ENCODE results near the gene CRMP1.

CRMP1 gene

DNA sequence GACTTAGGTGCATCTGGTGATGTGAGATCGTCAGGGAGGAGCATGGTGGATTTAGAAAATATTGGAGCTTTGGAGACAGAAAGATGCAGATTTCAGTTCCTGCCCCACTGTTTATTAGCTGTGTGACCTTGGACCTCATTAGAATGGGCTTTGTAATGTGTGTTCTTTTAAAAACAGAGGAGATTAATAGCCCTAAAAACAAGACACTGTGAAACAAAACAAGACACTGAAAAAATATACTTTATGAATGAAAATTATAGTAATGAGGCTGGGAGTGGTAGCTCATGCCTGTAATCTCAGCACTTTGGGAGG is 102.4 kb downstream of the CRMP1 start:
- DNase-seq: no peak
- Histone ChIP-seq H3K4me3 (ENCODE audit: control insufficient read depth in 1 of 7, extremely low read depth in 1 of 7, insufficient read depth in 4 of 7, low read depth in 2 of 7, low read length in 6 of 7) (no peak overlapping the region), H3K9me3 (ENCODE audit: control extremely low read depth in 1 of 5, control insufficient read depth in 4 of 5, insufficient read depth in 2 of 5, low read depth in 1 of 5, low read length in 4 of 5) (no peaks in the 10 kb centered on the region), H3K27me3 (replicated peaks in 2 of 5; ENCODE audit: control insufficient read depth in 4 of 5, insufficient read depth in 5 of 5, low read length in 4 of 5) (no peaks in the 10 kb centered on the region), H3K27ac (ENCODE audit: insufficient read depth in 1 of 2, low read depth in 1 of 2, low read length in 2 of 2, poor library complexity in 1 of 2, severe bottlenecking in 2 of 2) (no peak overlapping the region), H3K4me1 (ENCODE audit: control extremely low read depth in 1 of 4, control insufficient read depth in 4 of 4, insufficient read depth in 4 of 4, low read length in 3 of 4) (no peaks in the 10 kb centered on the region), H3K36me3 (ENCODE audit: control insufficient read depth in 4 of 4, insufficient read depth in 4 of 4, low read length in 3 of 4) (peaks cover 0 to 2% (median 0%) of the 10 kb centered on the region in 4 experiments)
- ChIA-PET POLR2A (no interaction called here), CTCF (interaction anchor here (0.8 to 1.8 kb wide), 6 partner anchors 14 to 1121 kb away, joined by 3 to 6 read pairs (median 3); no protein-coding TSS in a partner anchor)
- 100% methylated on average over 1 of the region's 1 CpG for WGBS (ENCODE audit: insufficient coverage)

DNA sequence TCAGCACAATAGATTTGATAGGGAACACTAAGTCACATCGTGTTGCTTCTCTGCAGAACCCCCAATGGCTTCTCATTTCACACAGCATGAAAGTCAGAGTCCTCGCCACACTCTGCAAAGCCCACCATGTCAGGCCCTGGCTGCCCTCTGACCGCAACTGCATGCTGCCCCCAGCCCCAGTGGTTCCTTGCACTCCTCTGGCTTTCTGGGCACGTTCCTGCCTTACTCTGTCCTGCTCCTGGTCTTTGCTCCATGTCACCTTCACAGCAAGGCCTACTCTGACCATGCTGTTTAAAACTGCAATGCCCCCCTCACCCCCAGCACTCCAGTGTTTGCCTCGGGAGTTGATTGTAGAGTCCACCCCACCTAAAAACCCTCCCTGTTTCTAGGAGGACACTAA is 103.7 kb downstream of the CRMP1 start:
- H3K4me1 ChIP-seq (ENCODE audit: control extremely low read depth in 1 of 4, control insufficient read depth in 4 of 4, insufficient read depth in 4 of 4, low read length in 3 of 4): no peaks in the 10 kb centered on the region
- H3K27me3 ChIP-seq (replicated peaks in 2 of 5; ENCODE audit: control insufficient read depth in 4 of 5, insufficient read depth in 5 of 5, low read length in 4 of 5): no peaks in the 10 kb centered on the region
- CTCF ChIA-PET: interaction anchor here (1.1 kb wide), 1 partner anchor 24 kb away, joined by 4 read pairs; no protein-coding TSS in a partner anchor
- DNase-seq: no peak
- peaks cover 0 to 2% (median 0%) of the 10 kb centered on the region in 4 experiments for H3K36me3 ChIP-seq (ENCODE audit: control insufficient read depth in 4 of 4, insufficient read depth in 4 of 4, low read length in 3 of 4)
- H3K4me3 ChIP-seq (ENCODE audit: control insufficient read depth in 1 of 7, extremely low read depth in 1 of 7, insufficient read depth in 4 of 7, low read depth in 2 of 7, low read length in 6 of 7): no peak overlapping the region
- WGBS (ENCODE audit: insufficient coverage): 92% methylated on average over 3 of the region's 5 CpGs
- H3K9me3 ChIP-seq (ENCODE audit: control extremely low read depth in 1 of 5, control insufficient read depth in 4 of 5, insufficient read depth in 2 of 5, low read depth in 1 of 5, low read length in 4 of 5): no peaks in the 10 kb centered on the region
- H3K27ac ChIP-seq (ENCODE audit: insufficient read depth in 1 of 2, low read depth in 1 of 2, low read length in 2 of 2, poor library complexity in 1 of 2, severe bottlenecking in 2 of 2): no peak overlapping the region
- POLR2A ChIA-PET: no interaction called here

DNA sequence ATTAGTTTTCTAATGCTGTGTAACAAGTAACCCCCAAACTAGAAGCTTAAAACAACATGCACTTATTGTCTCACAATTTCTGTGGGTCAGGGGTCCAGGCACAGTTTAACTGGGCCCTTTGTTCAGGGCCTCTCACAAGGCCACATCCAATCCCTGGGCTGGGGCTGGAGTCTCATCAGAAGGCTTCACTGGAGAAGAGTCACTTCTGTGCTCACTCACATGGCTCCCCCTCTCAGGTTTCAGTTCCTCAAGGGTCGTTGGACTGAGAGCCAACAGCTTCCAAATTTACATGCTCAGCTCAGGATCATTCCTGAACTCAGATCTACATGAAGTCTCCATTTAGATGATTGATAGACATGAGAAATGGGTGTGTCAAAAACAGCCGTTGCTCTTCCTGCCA is 104.7 kb downstream of the CRMP1 start:
- ChIA-PET CTCF (interaction anchor here (1.1 kb wide), 1 partner anchor 25 kb away, joined by 4 read pairs; no protein-coding TSS in a partner anchor), POLR2A (no interaction called here)
- Histone ChIP-seq H3K27ac (ENCODE audit: insufficient read depth in 1 of 2, low read depth in 1 of 2, low read length in 2 of 2, poor library complexity in 1 of 2, severe bottlenecking in 2 of 2) (no peak overlapping the region), H3K4me3 (ENCODE audit: control insufficient read depth in 1 of 7, extremely low read depth in 1 of 7, insufficient read depth in 4 of 7, low read depth in 2 of 7, low read length in 6 of 7) (no peak overlapping the region), H3K4me1 (ENCODE audit: control extremely low read depth in 1 of 4, control insufficient read depth in 4 of 4, insufficient read depth in 4 of 4, low read length in 3 of 4) (no peaks in the 10 kb centered on the region), H3K27me3 (replicated peaks in 2 of 5; ENCODE audit: control insufficient read depth in 4 of 5, insufficient read depth in 5 of 5, low read length in 4 of 5) (no peaks in the 10 kb centered on the region), H3K9me3 (ENCODE audit: control extremely low read depth in 1 of 5, control insufficient read depth in 4 of 5, insufficient read depth in 2 of 5, low read depth in 1 of 5, low read length in 4 of 5) (no peaks in the 10 kb centered on the region), H3K36me3 (ENCODE audit: control insufficient read depth in 4 of 4, insufficient read depth in 4 of 4, low read length in 3 of 4) (peaks cover 0 to 2% (median 0%) of the 10 kb centered on the region in 4 experiments)
- WGBS (ENCODE audit: insufficient coverage): 76% methylated on average over 2 of the region's 2 CpGs
- DNase-seq: no peak

DNA sequence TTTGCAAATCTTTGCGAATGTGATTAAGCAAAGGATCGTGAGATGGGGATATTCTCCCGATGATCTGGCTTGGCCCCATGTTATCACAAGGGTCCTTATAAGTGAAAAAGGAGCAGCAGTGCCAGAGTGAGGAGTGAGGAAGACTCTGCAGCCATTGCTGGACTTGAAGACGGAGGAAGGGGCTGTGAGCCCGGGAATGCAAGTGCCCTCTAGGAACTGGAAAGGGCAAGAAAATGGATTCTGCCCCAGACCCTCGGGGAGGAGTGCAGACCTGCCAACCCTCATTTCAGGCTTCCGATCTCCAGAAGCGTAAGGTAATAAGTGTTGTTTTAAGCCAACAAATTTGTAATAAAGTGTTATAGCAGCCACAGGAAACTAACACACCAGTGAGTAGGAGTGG is 105.6 kb downstream of the CRMP1 start:
- ChIA-PET CTCF (no interaction called here), POLR2A (no interaction called here)
- Histone ChIP-seq H3K4me3 (ENCODE audit: control insufficient read depth in 1 of 7, extremely low read depth in 1 of 7, insufficient read depth in 4 of 7, low read depth in 2 of 7, low read length in 6 of 7) (no peak overlapping the region), H3K4me1 (ENCODE audit: control extremely low read depth in 1 of 4, control insufficient read depth in 4 of 4, insufficient read depth in 4 of 4, low read length in 3 of 4) (no peaks in the 10 kb centered on the region), H3K27ac (ENCODE audit: insufficient read depth in 1 of 2, low read depth in 1 of 2, low read length in 2 of 2, poor library complexity in 1 of 2, severe bottlenecking in 2 of 2) (no peak overlapping the region), H3K27me3 (replicated peaks in 2 of 5; ENCODE audit: control insufficient read depth in 4 of 5, insufficient read depth in 5 of 5, low read length in 4 of 5) (no peaks in the 10 kb centered on the region), H3K36me3 (ENCODE audit: control insufficient read depth in 4 of 4, insufficient read depth in 4 of 4, low read length in 3 of 4) (peaks cover 0 to 2% (median 0%) of the 10 kb centered on the region in 4 experiments), H3K9me3 (ENCODE audit: control extremely low read depth in 1 of 5, control insufficient read depth in 4 of 5, insufficient read depth in 2 of 5, low read depth in 1 of 5, low read length in 4 of 5) (no peaks in the 10 kb centered on the region)
- 99% methylated on average over 8 of the region's 8 CpGs for WGBS (ENCODE audit: insufficient coverage)
- DNase-seq: no peak

DNA sequence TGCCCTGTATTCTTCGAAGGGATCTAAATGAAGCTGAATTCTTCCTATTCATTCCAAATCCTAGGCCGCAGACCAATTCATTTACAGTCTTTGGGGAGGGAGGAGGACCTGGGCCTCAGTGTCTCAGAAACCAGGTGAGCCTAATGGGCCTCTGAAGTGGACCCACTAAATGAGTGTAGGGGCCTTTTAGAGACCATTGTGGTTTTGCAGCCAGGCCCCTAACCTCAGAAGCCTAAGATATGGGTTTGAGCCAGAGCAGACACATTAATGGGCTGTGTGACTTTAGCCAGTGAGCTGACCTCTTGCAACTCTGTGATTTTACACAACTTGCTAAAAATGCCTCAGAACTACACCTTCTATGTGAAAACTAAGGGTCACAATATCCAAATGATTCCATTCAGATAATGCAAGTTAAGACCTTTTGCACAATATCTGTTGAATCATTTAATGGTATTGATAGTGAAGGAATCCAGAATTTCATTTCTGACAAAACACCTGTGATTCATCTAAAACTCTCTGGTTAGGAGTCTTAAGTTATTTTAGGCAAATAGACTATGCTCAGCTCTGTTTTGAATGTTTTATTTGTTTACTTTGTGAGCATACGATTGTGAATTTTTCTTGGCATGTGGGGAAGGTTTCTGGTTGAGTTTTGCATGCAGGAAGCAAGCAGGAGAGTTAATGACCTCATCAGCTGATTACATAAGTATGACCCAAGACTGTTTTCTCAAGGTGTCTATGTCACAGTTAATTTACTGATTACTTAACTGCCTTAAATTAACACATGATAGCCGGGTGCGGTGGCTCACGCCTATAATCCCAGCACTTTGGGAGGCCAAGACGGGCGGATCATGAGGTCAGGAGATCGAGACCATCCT is 106.8 kb downstream of the CRMP1 start:
- Histone ChIP-seq H3K4me3 (ENCODE audit: control insufficient read depth in 1 of 7, extremely low read depth in 1 of 7, insufficient read depth in 4 of 7, low read depth in 2 of 7, low read length in 6 of 7) (no peak overlapping the region), H3K27me3 (replicated peaks in 2 of 5; ENCODE audit: control insufficient read depth in 4 of 5, insufficient read depth in 5 of 5, low read length in 4 of 5) (no peaks in the 10 kb centered on the region), H3K9me3 (ENCODE audit: control extremely low read depth in 1 of 5, control insufficient read depth in 4 of 5, insufficient read depth in 2 of 5, low read depth in 1 of 5, low read length in 4 of 5) (no peaks in the 10 kb centered on the region), H3K27ac (ENCODE audit: insufficient read depth in 1 of 2, low read depth in 1 of 2, low read length in 2 of 2, poor library complexity in 1 of 2, severe bottlenecking in 2 of 2) (no peak overlapping the region), H3K36me3 (ENCODE audit: control insufficient read depth in 4 of 4, insufficient read depth in 4 of 4, low read length in 3 of 4) (peaks cover 0 to 2% (median 0%) of the 10 kb centered on the region in 4 experiments), H3K4me1 (ENCODE audit: control extremely low read depth in 1 of 4, control insufficient read depth in 4 of 4, insufficient read depth in 4 of 4, low read length in 3 of 4) (no peaks in the 10 kb centered on the region)
- 100% methylated on average over 3 of the region's 9 CpGs for WGBS (ENCODE audit: insufficient coverage)
- POLR2A ChIA-PET: interaction anchor here (0.6 kb wide), 1 partner anchor 287 kb away, joined by 4 read pairs; no protein-coding TSS in a partner anchor
- CTCF ChIA-PET: interaction anchor here (0.6 kb wide), 1 partner anchor 927 kb away, joined by 4 read pairs; no protein-coding TSS in a partner anchor
- no peak for DNase-seq

DNA sequence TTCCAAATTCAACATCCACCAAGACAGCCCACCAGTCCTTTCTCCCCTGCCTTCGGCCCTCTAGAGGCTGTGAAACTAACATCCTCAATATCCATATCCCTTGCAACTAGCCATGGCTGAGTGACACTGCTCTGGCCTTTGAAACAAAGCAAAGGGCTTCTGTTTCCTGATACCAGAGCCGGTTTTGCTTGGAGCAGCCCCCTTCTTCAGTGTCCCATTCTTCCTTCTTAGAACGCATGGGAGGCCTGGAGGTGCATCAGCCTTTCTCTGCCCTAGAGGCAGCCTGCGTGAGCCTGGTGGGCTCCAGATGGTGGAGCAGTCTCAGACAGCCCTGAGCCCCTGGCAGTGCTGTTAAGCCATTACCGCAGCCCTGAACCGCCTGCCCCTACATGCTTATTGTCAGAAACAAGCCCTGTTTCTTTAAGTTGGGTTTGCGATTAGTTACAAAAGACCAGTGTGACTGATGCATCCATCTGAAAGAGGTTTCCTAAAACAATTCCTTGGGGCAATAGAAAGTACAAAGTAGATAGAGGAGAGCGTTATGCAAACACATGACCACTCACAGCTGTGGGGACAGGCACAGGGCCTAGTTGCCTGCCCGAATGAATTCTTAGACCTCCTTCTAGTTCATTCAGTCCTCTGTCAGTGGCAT is 107.8 kb downstream of the CRMP1 start:
- H3K4me1 ChIP-seq (ENCODE audit: control extremely low read depth in 1 of 4, control insufficient read depth in 4 of 4, insufficient read depth in 4 of 4, low read length in 3 of 4): no peaks in the 10 kb centered on the region

DNA sequence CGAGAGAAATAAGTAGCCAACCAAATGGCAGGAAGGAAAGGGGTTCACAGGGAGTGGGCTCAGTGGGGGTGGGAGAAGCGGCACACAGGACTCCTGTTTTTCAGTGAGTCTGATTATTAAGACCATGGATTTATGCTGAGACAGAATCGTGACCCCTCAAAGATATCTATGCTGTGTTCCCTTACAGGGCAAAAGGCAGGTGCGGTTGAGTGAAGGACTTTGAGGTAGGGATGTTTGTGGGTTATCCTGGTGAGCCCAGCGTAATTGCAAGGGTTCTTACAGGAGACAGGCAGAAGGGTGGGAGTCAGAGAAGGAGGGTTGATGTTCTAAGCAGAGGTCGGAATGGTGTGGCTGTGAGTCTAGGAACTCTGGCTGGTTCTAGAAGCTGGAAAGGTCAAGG is 108.9 kb downstream of the CRMP1 start:
- ChIA-PET CTCF (interaction anchor here (0.7 kb wide), 1 partner anchor 77 kb away, joined by 3 read pairs; no protein-coding TSS in a partner anchor), POLR2A (no interaction called here)
- H3K4me1 ChIP-seq (ENCODE audit: control extremely low read depth in 1 of 4, control insufficient read depth in 4 of 4, insufficient read depth in 4 of 4, low read length in 3 of 4): no peaks in the 10 kb centered on the region
- H3K4me3 ChIP-seq (ENCODE audit: control insufficient read depth in 1 of 7, extremely low read depth in 1 of 7, insufficient read depth in 4 of 7, low read depth in 2 of 7, low read length in 6 of 7): no peak overlapping the region
- no peaks in the 10 kb centered on the region for H3K27me3 ChIP-seq (replicated peaks in 2 of 5; ENCODE audit: control insufficient read depth in 4 of 5, insufficient read depth in 5 of 5, low read length in 4 of 5)
- peaks cover 0 to 2% (median 0%) of the 10 kb centered on the region in 4 experiments for H3K36me3 ChIP-seq (ENCODE audit: control insufficient read depth in 4 of 4, insufficient read depth in 4 of 4, low read length in 3 of 4)
- H3K9me3 ChIP-seq (ENCODE audit: control extremely low read depth in 1 of 5, control insufficient read depth in 4 of 5, insufficient read depth in 2 of 5, low read depth in 1 of 5, low read length in 4 of 5): no peaks in the 10 kb centered on the region
- no peak overlapping the region for H3K27ac ChIP-seq (ENCODE audit: insufficient read depth in 1 of 2, low read depth in 1 of 2, low read length in 2 of 2, poor library complexity in 1 of 2, severe bottlenecking in 2 of 2)
- WGBS (ENCODE audit: insufficient coverage): 92% methylated on average over 6 of the region's 6 CpGs
- no peak for DNase-seq

More for the DNA sequence above, 107.8 kb downstream of the CRMP1 start:
- ChIA-PET CTCF (interaction anchor here (0.7 kb wide), 1 partner anchor 78 kb away, joined by 3 read pairs; no protein-coding TSS in a partner anchor), POLR2A (no interaction called here)
- DNase-seq: no peak
- Histone ChIP-seq H3K27ac (ENCODE audit: insufficient read depth in 1 of 2, low read depth in 1 of 2, low read length in 2 of 2, poor library complexity in 1 of 2, severe bottlenecking in 2 of 2) (no peak overlapping the region), H3K4me3 (ENCODE audit: control insufficient read depth in 1 of 7, extremely low read depth in 1 of 7, insufficient read depth in 4 of 7, low read depth in 2 of 7, low read length in 6 of 7) (no peak overlapping the region), H3K9me3 (ENCODE audit: control extremely low read depth in 1 of 5, control insufficient read depth in 4 of 5, insufficient read depth in 2 of 5, low read depth in 1 of 5, low read length in 4 of 5) (no peaks in the 10 kb centered on the region), H3K27me3 (replicated peaks in 2 of 5; ENCODE audit: control insufficient read depth in 4 of 5, insufficient read depth in 5 of 5, low read length in 4 of 5) (no peaks in the 10 kb centered on the region), H3K36me3 (ENCODE audit: control insufficient read depth in 4 of 4, insufficient read depth in 4 of 4, low read length in 3 of 4) (peaks cover 0 to 2% (median 0%) of the 10 kb centered on the region in 4 experiments)
- 93% methylated on average over 9 of the region's 9 CpGs for WGBS (ENCODE audit: insufficient coverage)
